HCT116 (cell line): ENCODE data around the gene SLC24A3. TPM values are rescaled to one million over a fixed set of nuclear protein-coding genes. Genes with fewer than 3 reads are reported as not detected.

ENCODE experiments used
- ATAC-seq: fragments of 200-7000 bp; cut with Tn5 transposase; 2 replicates; pipeline ENCODE4 v1.9.1; 2020; ENCODE audit warnings: mild to moderate bottlenecking, moderate library complexity
- BruUV-seq: library from RNA; stranded (reverse); fragments of 400-500 nt; replicated peaks from 2 replicates; lab custom pipeline; 2021; lab: Mats Ljungman, UMichigan
- CTCF ChIA-PET: fragments of 300-600 bp; sonication (Branson Sonifier 250); formaldehyde crosslinking; loops from one replicate; lab custom pipeline; 2021; ENCODE audit warnings: antibody characterized with exemption; lab: Charles Lee
- POLR2A ChIA-PET: fragments of 300-600, 350-600 bp; sonication (Branson Sonifier 250); formaldehyde crosslinking; loops from one replicate; lab custom pipeline; 2021; ENCODE audit warnings: antibody characterized with exemption; lab: Charles Lee
- RAD21 ChIA-PET, 2 experiments: fragments of 300-600 bp; sonication (Branson Sonifier 250); formaldehyde crosslinking; loops; one replicate each; lab custom pipeline; 2023; ENCODE audit warnings: low total read pairs in 2 of 2; ENCODE audit not compliant: uncharacterized antibody in 2 of 2, unreplicated experiment in 2 of 2, low non-redundant PET in 1 of 2; lab: Charles Lee
- DNase-seq: peaks from one replicate; pipeline ENCODE4 v3.0.0-alpha.2; 2010; ENCODE audit warnings: low read depth, low spot score
- H2AFZ ChIP-seq: fragments of 200-600 bp; shearing (Covaris generic), sonication (generic); 2 replicates; pipeline ENCODE4 v1.6.1; 2017; ENCODE audit warnings: low read depth, mixed run types, mixed read lengths, antibody characterized with exemption, low read length; ENCODE audit not compliant: poor library complexity, severe bottlenecking
- H3K27ac ChIP-seq: 2 replicates; pipeline ENCODE4 v1.5.1; 2012; ENCODE audit warnings: low read depth, low read length
- H3K27me3 ChIP-seq: fragments of 200-600 bp; sonication (generic); 2 replicates; pipeline ENCODE4 v1.6.1; 2016; ENCODE audit warnings: mixed run types, low read length, mixed read lengths; ENCODE audit not compliant: insufficient read depth
- H3K36me3 ChIP-seq, 2 experiments: fragments of 200-500 bp in 1 of 2; fragments of 200-600 bp in 1 of 2; sonication (Bioruptor generic) in 1 of 2; sonication (generic) in 1 of 2; 2 replicates each; pipeline versions ENCODE4 v1.5.1 to v1.6.1; 2014 to 2016; ENCODE audit warnings: low read length in 2 of 2, inconsistent platforms in 1 of 2, mixed read lengths in 1 of 2, mixed run types in 1 of 2; ENCODE audit not compliant: insufficient read depth in 2 of 2, control insufficient read depth in 1 of 2
- H3K4me1 ChIP-seq, 2 experiments: fragments of 200-600 bp in 1 of 2; sonication (generic) in 1 of 2; 2 replicates each; pipeline versions ENCODE4 v1.5.1 to v1.6.1; 2012 to 2017; ENCODE audit warnings: low read length in 2 of 2, inconsistent platforms in 1 of 2, mild to moderate bottlenecking in 1 of 2, mixed read lengths in 1 of 2, mixed run types in 1 of 2, moderate library complexity in 1 of 2; ENCODE audit not compliant: insufficient read depth in 2 of 2, control insufficient read depth in 1 of 2
- H3K4me2 ChIP-seq: fragments of 200-600 bp; sonication (generic); 2 replicates; pipeline ENCODE4 v1.6.1; 2017; ENCODE audit warnings: mixed run types, low read length, mixed read lengths
- H3K4me3 ChIP-seq, 2 experiments: fragments of 200-600 bp in 1 of 2; sonication (generic) in 1 of 2; replicated peaks in 1 of 2; 2 replicates each; pipeline ENCODE4 v1.5.1; 2011 to 2016; ENCODE audit warnings: low read length in 2 of 2, control low read depth in 1 of 2, low read depth in 1 of 2, mild to moderate bottlenecking in 1 of 2, mixed read lengths in 1 of 2, mixed run types in 1 of 2
- H3K79me2 ChIP-seq: fragments of 200-600 bp; sonication (generic); 2 replicates; pipeline ENCODE4 v1.6.1; 2017; ENCODE audit warnings: mild to moderate bottlenecking, mixed run types, low read length, moderate library complexity, mixed read lengths; ENCODE audit not compliant: insufficient read depth
- H3K9ac ChIP-seq: fragments of 200-600 bp; sonication (generic); 2 replicates; pipeline ENCODE4 v1.6.1; 2016; ENCODE audit warnings: low read length, mixed read lengths
- H3K9me2 ChIP-seq: fragments of 200-600 bp; sonication (generic), shearing (Covaris generic); 2 replicates; pipeline ENCODE4 v1.6.1; 2017; ENCODE audit warnings: mixed run types, mild to moderate bottlenecking, moderate library complexity; ENCODE audit not compliant: insufficient read depth
- H3K9me3 ChIP-seq, 2 experiments: fragments of 200-500 bp in 1 of 2; fragments of 200-600 bp in 1 of 2; sonication (Bioruptor generic) in 1 of 2; sonication (generic) in 1 of 2; 2 replicates each; pipeline ENCODE4 v1.6.1; 2014 to 2017; ENCODE audit warnings: low read length in 2 of 2, mixed read lengths in 2 of 2, inconsistent platforms in 1 of 2, low read depth in 1 of 2, mild to moderate bottlenecking in 1 of 2, mixed run types in 1 of 2, moderate library complexity in 1 of 2; ENCODE audit not compliant: control insufficient read depth in 1 of 2, insufficient read depth in 1 of 2
- H4K20me1 ChIP-seq: fragments of 200-600 bp; sonication (generic), shearing (Covaris generic); 2 replicates; pipeline ENCODE4 v1.6.1; 2017; ENCODE audit warnings: mixed run types, mild to moderate bottlenecking, moderate library complexity; ENCODE audit not compliant: insufficient read depth
- ATF3 ChIP-seq: IDR thresholded peaks from 2 replicates; pipeline ENCODE4 v1.6.1; 2012
- CBX3 ChIP-seq: IDR thresholded peaks from 2 replicates; pipeline ENCODE4 v1.6.1; 2012; ENCODE audit warnings: low read depth
- CEBPB ChIP-seq: IDR thresholded peaks from 2 replicates; pipeline ENCODE4 v1.6.1; 2012; ENCODE audit warnings: low read depth
- CTCF ChIP-seq, 3 experiments: fragments of 200-600 bp in 1 of 3; sonication (generic) in 1 of 3; IDR thresholded peaks in 2 of 3; conservative IDR thresholded peaks in 1 of 3; 2 replicates each; pipeline ENCODE4 v1.5.1; 2012 to 2017; ENCODE audit warnings: low read depth in 2 of 3, low read length in 2 of 3, antibody characterized with exemption in 1 of 3, borderline replicate concordance in 1 of 3, control low read depth in 1 of 3, mild to moderate bottlenecking in 1 of 3, mixed read lengths in 1 of 3, mixed run types in 1 of 3, moderate library complexity in 1 of 3; ENCODE audit not compliant: insufficient read depth in 1 of 3
- EGR1 ChIP-seq: IDR thresholded peaks from 2 replicates; pipeline ENCODE4 v1.6.1; 2012; ENCODE audit warnings: low read depth
- EZH2phosphoT487 ChIP-seq: fragments of 200-600 bp; IDR thresholded peaks from 2 replicates; pipeline ENCODE4 v1.6.1; 2018; ENCODE audit warnings: antibody characterized with exemption, borderline replicate concordance
- FOSL1 ChIP-seq: IDR thresholded peaks from 2 replicates; pipeline ENCODE4 v1.6.1; 2012; ENCODE audit warnings: low read depth
- MAX ChIP-seq: IDR thresholded peaks from 2 replicates; pipeline ENCODE4 v1.6.1; 2012
- POLR2A ChIP-seq: IDR thresholded peaks from 2 replicates; pipeline ENCODE4 v1.7.0; 2011; ENCODE audit warnings: borderline replicate concordance; ENCODE audit not compliant: insufficient read depth, insufficient read length; ENCODE audit errors: extremely low read depth
- REST ChIP-seq: IDR thresholded peaks from 2 replicates; pipeline ENCODE4 v1.6.1; 2012; ENCODE audit warnings: low read depth
- SIN3A ChIP-seq: IDR thresholded peaks from 2 replicates; pipeline ENCODE4 v1.6.1; 2012; ENCODE audit warnings: low read depth
- SRF ChIP-seq: IDR thresholded peaks from 2 replicates; pipeline ENCODE4 v1.6.1; 2012; ENCODE audit warnings: low read depth
- TCF7L2 ChIP-seq: IDR thresholded peaks from 2 replicates; pipeline ENCODE4 v1.7.0; 2011; ENCODE audit warnings: borderline replicate concordance, inconsistent platforms; ENCODE audit not compliant: insufficient read depth, insufficient read length; ENCODE audit errors: extremely low read depth
- ZBTB33 ChIP-seq: IDR thresholded peaks from 2 replicates; pipeline ENCODE4 v1.6.1; 2011; ENCODE audit warnings: mild to moderate bottlenecking, low read length, moderate library complexity; ENCODE audit not compliant: insufficient replicate concordance; ENCODE audit errors: extremely low read depth
- ZFX ChIP-seq: fragments of 450-650 bp; IDR thresholded peaks from 2 replicates; pipeline ENCODE4 v1.6.1; 2017
- ZNF274 ChIP-seq: fragments of 200-500 bp; sonication (Bioruptor generic); IDR thresholded peaks from 2 replicates; pipeline ENCODE4 v1.6.1; 2014; ENCODE audit warnings: mild to moderate bottlenecking, low read depth, low read length, inconsistent platforms
- intact Hi-C: fragments of 100-400 bp; cut with micrococcal nuclease; formaldehyde crosslinking; loops from 2 replicates; pipeline ENCODE4 v1.10.0; 2022
- total RNA-seq: library from RNA; stranded (reverse); gene quantifications from one replicate; pipeline ENCODE4 v1.2.1, GENCODE V29; 2021; ENCODE audit not compliant: unreplicated experiment

The SLC24A3 gene
- total RNA-seq, 1 experiment from 2014 or later, result not detected

GRCh38 chr20:19530006-19530405, 317.6 kb downstream of the SLC24A3 start:
- TF ChIP-seq FOSL1, result no peak
- TF ChIP-seq ZBTB33, result no peak
- TF ChIP-seq CTCF (IDR thresholded peaks at IDR 0.05 in 2 of 3, conservative IDR thresholded peaks at IDR 0.05 in 1 of 3; ENCODE audit: borderline replicate concordance in 1 of 3, insufficient read depth in 1 of 3, low read depth in 2 of 3, low read length in 2 of 3), result no peak
- no peak for TF ChIP-seq EZH2phosphoT487
- no peak for TF ChIP-seq TCF7L2
- TF ChIP-seq ZNF274, result no peak
- no peak for TF ChIP-seq EGR1
- TF ChIP-seq ZFX, result no peak
- no peak for TF ChIP-seq CEBPB
- TF ChIP-seq POLR2A, result no peak
- no peak for TF ChIP-seq MAX
- TF ChIP-seq CBX3, result no peak
- TF ChIP-seq SIN3A, result no peak
- TF ChIP-seq REST, result no peak
- TF ChIP-seq ATF3, result no peak
- no peak for TF ChIP-seq SRF

More at GRCh38 chr20:19530006-19530405, 317.6 kb downstream of the SLC24A3 start:
- intact Hi-C loops, result no loop called here
- POLR2A ChIA-PET, result no interaction called here
- Histone ChIP-seq H4K20me1 (no peaks in the 10 kb centered on the region), H3K9me2 (no peaks in the 10 kb centered on the region), H3K79me2 (no peaks in the 10 kb centered on the region), H3K9me3 (no peaks in the 10 kb centered on the region), H3K9ac (no peak overlapping the region), H3K27me3 (no peaks in the 10 kb centered on the region), H3K27ac (no peak overlapping the region), H3K4me3 (no peak overlapping the region), H3K36me3 (no peaks in the 10 kb centered on the region), H3K4me1 (no peaks in the 10 kb centered on the region), H3K4me2 (no peak overlapping the region), H2AFZ (no peak overlapping the region)
- DNase-seq (no peak), ATAC-seq (no peak)
- CTCF ChIA-PET, result no interaction called here
- no TSS peak for BruUV-seq
- RAD21 ChIA-PET, result no interaction called here
